Neural cell (in vitro differentiated cells): ENCODE data around the gene CLC. TPM values are rescaled to one million over a fixed set of nuclear protein-coding genes. Genes with fewer than 3 reads are reported as not detected.
"Not testable (repeated sequence)": the region's sequence is repeated elsewhere in the genome, so short reads cannot be mapped to it uniquely, and the experiment has no call there.

ENCODE experiments used
- H2AFZ ChIP-seq: fragments of 200-600, 300-800 bp; sonication (generic), shearing (Covaris generic); 2 replicates; pipeline ENCODE4 v1.6.0; 2014; ENCODE audit warnings: low read depth, mild to moderate bottlenecking, antibody characterized with exemption, low read length, moderate library complexity
- H3F3A ChIP-seq: fragments of 200-600 bp; shearing (Covaris generic); 2 replicates; pipeline ENCODE4 v1.6.1; 2016; ENCODE audit warnings: mild to moderate bottlenecking, moderate library complexity, mixed read lengths, antibody characterized with exemption, low read length; ENCODE audit not compliant: insufficient read depth, poor library complexity, severe bottlenecking
- H3K27ac ChIP-seq: fragments of 200-600, 300-800 bp; sonication (generic), shearing (Covaris generic); 2 replicates; pipeline ENCODE4 v1.5.1; 2014; ENCODE audit warnings: mild to moderate bottlenecking, low read length, moderate library complexity
- H3K27me3 ChIP-seq: fragments of 300-800, 200-600 bp; sonication (generic), shearing (Covaris generic); 2 replicates; pipeline ENCODE4 v1.6.0; 2014; ENCODE audit warnings: mild to moderate bottlenecking, low read depth, low read length, moderate library complexity; ENCODE audit not compliant: insufficient read depth
- H3K36me3 ChIP-seq: fragments of 300-800, 200-600 bp; sonication (generic), shearing (Covaris generic); 2 replicates; pipeline ENCODE4 v1.5.1; 2014; ENCODE audit warnings: mild to moderate bottlenecking, antibody characterized with exemption, low read length, moderate library complexity; ENCODE audit not compliant: insufficient read depth
- H3K4me2 ChIP-seq: fragments of 300-800, 200-600 bp; sonication (generic), shearing (Covaris generic); 2 replicates; pipeline ENCODE4 v1.6.0; 2014; ENCODE audit warnings: mild to moderate bottlenecking, low read length
- H3K4me3 ChIP-seq: fragments of 300-800, 200-600 bp; sonication (generic), shearing (Covaris generic); 2 replicates; pipeline ENCODE4 v1.5.1; 2014; ENCODE audit warnings: mild to moderate bottlenecking, low read length, moderate library complexity
- H3K79me2 ChIP-seq: fragments of 200-600 bp; shearing (Covaris generic); replicated peaks from 2 replicates; pipeline ENCODE4 v1.6.0; 2014; ENCODE audit warnings: mild to moderate bottlenecking, low read length, moderate library complexity; ENCODE audit not compliant: insufficient read depth
- H3K9ac ChIP-seq: fragments of 300-800, 200-600 bp; sonication (generic), shearing (Covaris generic); 2 replicates; pipeline ENCODE4 v1.6.1; 2016; ENCODE audit warnings: mild to moderate bottlenecking, low read length, mixed read lengths
- H3K9me2 ChIP-seq: fragments of 200-600 bp; shearing (Covaris generic); 2 replicates; pipeline ENCODE4 v1.6.1; 2016; ENCODE audit warnings: mild to moderate bottlenecking, low read length, mixed read lengths; ENCODE audit not compliant: insufficient read depth
- H3K9me3 ChIP-seq: fragments of 200-600, 300-800 bp; sonication (generic), shearing (Covaris generic); 2 replicates; pipeline ENCODE4 v1.6.1; 2016; ENCODE audit warnings: mild to moderate bottlenecking, mixed run types, low read length, moderate library complexity, mixed read lengths
- H4K20me1 ChIP-seq: fragments of 200-600 bp; shearing (Covaris generic); 2 replicates; pipeline ENCODE4 v1.6.1; 2016; ENCODE audit warnings: mild to moderate bottlenecking, mixed run types; ENCODE audit not compliant: insufficient read depth
- CTCF ChIP-seq: fragments of 450-650 bp; IDR thresholded peaks from 2 replicates; pipeline ENCODE4 v1.5.1; 2014; ENCODE audit warnings: antibody characterized with exemption, mild to moderate bottlenecking, moderate library complexity; ENCODE audit not compliant: poor library complexity, severe bottlenecking
- EP300 ChIP-seq: fragments of 450-650 bp; conservative IDR thresholded peaks from 2 replicates; pipeline ENCODE4 v1.6.1; 2014; ENCODE audit warnings: antibody characterized with exemption, mild to moderate bottlenecking, moderate library complexity; ENCODE audit not compliant: poor library complexity, severe bottlenecking
- EZH2 ChIP-seq: fragments of 200-600, 300-800 bp; shearing (Covaris generic), sonication (generic); IDR thresholded peaks from 2 replicates; pipeline ENCODE4 v1.6.1; 2014; ENCODE audit warnings: antibody characterized with exemption, low read length, borderline replicate concordance, mild to moderate bottlenecking; ENCODE audit not compliant: insufficient read depth, poor library complexity, severe bottlenecking
- MXI1 ChIP-seq: fragments of 450-650 bp; conservative IDR thresholded peaks from 2 replicates; pipeline ENCODE4 v1.6.1; 2014; ENCODE audit warnings: antibody characterized with exemption, mild to moderate bottlenecking; ENCODE audit not compliant: poor library complexity, severe bottlenecking
- POLR2AphosphoS5 ChIP-seq: IDR thresholded peaks from 2 replicates; pipeline ENCODE4 v1.6.1; 2012
- RAD21 ChIP-seq: fragments of 450-650 bp; conservative IDR thresholded peaks from 2 replicates; pipeline ENCODE4 v1.6.1; 2014; ENCODE audit warnings: antibody characterized with exemption, mild to moderate bottlenecking, moderate library complexity
- REST ChIP-seq: IDR thresholded peaks from 2 replicates; pipeline ENCODE4 v1.6.1; 2012; ENCODE audit warnings: borderline replicate concordance
- SMC3 ChIP-seq: fragments of 450-650 bp; conservative IDR thresholded peaks from 2 replicates; pipeline ENCODE4 v1.6.1; 2014; ENCODE audit warnings: antibody characterized with exemption, mild to moderate bottlenecking, moderate library complexity; ENCODE audit not compliant: poor library complexity
- TAF1 ChIP-seq: IDR thresholded peaks from 2 replicates; pipeline ENCODE4 v1.6.1; 2012; ENCODE audit warnings: low read depth
- polyA plus RNA-seq: library from polyadenylated mRNA; depleted of rRNA; stranded (reverse); fragments of >200 nt; gene quantifications from 2 replicates; pipeline ENCODE4 v1.2.3, GENCODE V29; 2014

Gene CLC
- polyA plus RNA-seq, 1 donor from 2014 or later = 1.1 TPM

- Histone ChIP-seq H3K27me3 (no peaks in the 10 kb centered on the region), H3K9me3 (no peaks in the 10 kb centered on the region), H3F3A (no peaks in the 10 kb centered on the region), H3K9me2 (no peaks in the 10 kb centered on the region), H3K4me3 (no peak overlapping the region), H2AFZ (no peak overlapping the region), H3K9ac (no peak overlapping the region), H3K4me2 (no peak overlapping the region), H3K79me2 (no peaks in the 10 kb centered on the region), H3K27ac (no peak overlapping the region), H4K20me1 (no peaks in the 10 kb centered on the region), H3K36me3 (no peaks in the 10 kb centered on the region)
- TF ChIP-seq POLR2AphosphoS5 = no peak
- no peak for TF ChIP-seq RAD21
- TF ChIP-seq EZH2 = no peak
- TF ChIP-seq EP300 = no peak
- TF ChIP-seq REST = no peak
- TF ChIP-seq SMC3 = no peak
- no peak for TF ChIP-seq MXI1
- no peak for TF ChIP-seq TAF1
- TF ChIP-seq CTCF = no peak
These were observed 30.5 kb upstream of the CLC start for GRCh38 chr19:39768334-39768733.

- no peaks in the 10 kb centered on the region for H3K36me3 ChIP-seq
- H3F3A ChIP-seq = no peaks in the 10 kb centered on the region
- no peak overlapping the region for H3K27ac ChIP-seq
- H3K4me3 ChIP-seq = no peak overlapping the region
- no peak overlapping the region for H3K4me2 ChIP-seq
- no peaks in the 10 kb centered on the region for H3K9me3 ChIP-seq
- no peaks in the 10 kb centered on the region for H3K79me2 ChIP-seq
- H3K9ac ChIP-seq = no peak overlapping the region
- no peaks in the 10 kb centered on the region for H4K20me1 ChIP-seq
- no peak overlapping the region for H2AFZ ChIP-seq
- peak; percentile 49 for TF ChIP-seq CTCF
- TF ChIP-seq EP300 = no peak
- no peaks in the 10 kb centered on the region for H3K27me3 ChIP-seq
- no peaks in the 10 kb centered on the region for H3K9me2 ChIP-seq
These were observed 27.6 kb upstream of the CLC start for GRCh38 chr19:39765091-39766076.

GRCh38 chr19:39761851-39762250 lies 24.0 kb upstream of the CLC start:
- not testable (repeated sequence) for H3K79me2 ChIP-seq, H3K9me3 ChIP-seq, H3K27me3 ChIP-seq, H3K9ac ChIP-seq, H3K36me3 ChIP-seq, H3K9me2 ChIP-seq, H4K20me1 ChIP-seq, H3K27ac ChIP-seq, H3K4me3 ChIP-seq, H3K4me2 ChIP-seq, H2AFZ ChIP-seq, H3F3A ChIP-seq
